Naive B cell (primary cell): ENCODE measurements around the gene UCP2. TPM values are rescaled to one million over a fixed set of nuclear protein-coding genes. Genes with fewer than 3 reads are reported as not detected.

ENCODE experiments used
- ATAC-seq, 2 donors: fragments of 150-1000 bp; cut with Tn5 transposase; 2 replicates each; pipeline ENCODE4 v1.10.0; 2021; ENCODE audit warnings: low read depth in 2 of 2, mild to moderate bottlenecking in 2 of 2, moderate library complexity in 2 of 2
- DNase-seq: peaks from one replicate; pipeline ENCODE4 v3.0.0; 2022
- H3K27ac Mint-ChIP-seq, 6 donors: one replicate each; pipeline ENCODE4 v1.8.0; 2020 to 2022; ENCODE audit warnings: mild to moderate bottlenecking in 6 of 6, mixed read lengths in 6 of 6, moderate library complexity in 5 of 6, inconsistent platforms in 2 of 6
- H3K27me3 Mint-ChIP-seq, 3 donors: one replicate each; pipeline ENCODE4 v1.8.0; 2021 to 2022; ENCODE audit warnings: mixed read lengths in 3 of 3, mild to moderate bottlenecking in 1 of 3
- H3K36me3 Mint-ChIP-seq, 2 donors: one replicate each; pipeline ENCODE4 v1.8.0; 2020 to 2022; ENCODE audit warnings: mixed read lengths in 2 of 2, inconsistent platforms in 1 of 2, mild to moderate bottlenecking in 1 of 2
- H3K4me1 Mint-ChIP-seq, 3 donors: one replicate each; pipeline ENCODE4 v1.8.0; 2020 to 2022; ENCODE audit warnings: mixed read lengths in 3 of 3, inconsistent platforms in 1 of 3, mild to moderate bottlenecking in 1 of 3, moderate library complexity in 1 of 3
- H3K4me3 Mint-ChIP-seq, 8 donors: one replicate each; pipeline ENCODE4 v1.8.0; 2020 to 2022; ENCODE audit warnings: mild to moderate bottlenecking in 8 of 8, mixed read lengths in 8 of 8, moderate library complexity in 8 of 8, inconsistent platforms in 2 of 8
- H3K9me3 Mint-ChIP-seq, 7 donors: one replicate each; pipeline ENCODE4 v1.8.0; 2020 to 2022; ENCODE audit warnings: mixed read lengths in 7 of 7, mild to moderate bottlenecking in 5 of 7, inconsistent platforms in 2 of 7, moderate library complexity in 1 of 7
- polyA plus RNA-seq, 6 donors: library from polyadenylated mRNA; unstranded; fragments of 300-500 nt; fragmentation: Illumina TruSeq; gene quantifications; one replicate each; pipeline ENCODE4 v1.2.3, GENCODE V29; 2021; ENCODE audit warnings: low read depth in 6 of 6

Gene UCP2
- polyA plus RNA-seq, 6 donors from 2014 or later = 1,601 to 2,628 (median 2,020) TPM

DNA sequence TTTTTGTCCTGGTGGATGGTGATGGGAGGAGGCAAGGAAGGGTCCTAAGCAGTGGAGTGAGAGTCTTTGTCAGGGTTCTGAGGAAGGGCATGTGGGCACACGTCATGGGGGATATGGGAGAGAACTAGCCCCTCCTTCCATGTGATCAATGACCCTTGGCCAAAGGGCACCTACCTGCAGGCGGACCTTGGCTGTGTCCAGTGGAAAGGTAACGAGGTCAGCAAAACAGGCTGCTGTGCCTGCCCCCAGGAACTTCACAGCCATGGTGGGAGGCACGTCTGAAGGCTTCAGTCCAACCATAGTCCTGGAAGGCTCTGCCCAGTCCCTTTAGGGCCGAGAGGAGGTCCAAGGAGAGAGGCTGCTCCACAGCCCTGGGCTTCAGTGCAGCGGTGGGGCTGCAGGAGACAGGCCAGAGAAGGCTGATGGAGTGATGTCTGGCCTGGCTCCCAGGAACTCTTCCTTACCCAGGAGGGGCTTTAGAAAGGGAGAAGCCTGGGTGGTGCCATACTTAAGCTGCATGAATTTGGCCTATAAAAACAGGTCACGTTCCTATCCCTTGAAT lies 24.2 kb upstream of the UCP2 start:
- Mint-ChIP-seq H3K9me3 (no peaks in the 10 kb centered on the region), H3K36me3 (peaks cover 17 to 18% of the 10 kb centered on the region in 2 donors), H3K4me1 (peaks cover 40 to 48% (median 41%) of the 10 kb centered on the region in 3 donors), H3K4me3 (peak overlapping the region in 1 of 8 donors; percentile 38), H3K27me3 (no peaks in the 10 kb centered on the region), H3K27ac (peak overlapping the region in 5 of 6 donors; percentile 16 to 87 (median 66))
- DNase-seq = no peak
- no peak for ATAC-seq

DNA sequence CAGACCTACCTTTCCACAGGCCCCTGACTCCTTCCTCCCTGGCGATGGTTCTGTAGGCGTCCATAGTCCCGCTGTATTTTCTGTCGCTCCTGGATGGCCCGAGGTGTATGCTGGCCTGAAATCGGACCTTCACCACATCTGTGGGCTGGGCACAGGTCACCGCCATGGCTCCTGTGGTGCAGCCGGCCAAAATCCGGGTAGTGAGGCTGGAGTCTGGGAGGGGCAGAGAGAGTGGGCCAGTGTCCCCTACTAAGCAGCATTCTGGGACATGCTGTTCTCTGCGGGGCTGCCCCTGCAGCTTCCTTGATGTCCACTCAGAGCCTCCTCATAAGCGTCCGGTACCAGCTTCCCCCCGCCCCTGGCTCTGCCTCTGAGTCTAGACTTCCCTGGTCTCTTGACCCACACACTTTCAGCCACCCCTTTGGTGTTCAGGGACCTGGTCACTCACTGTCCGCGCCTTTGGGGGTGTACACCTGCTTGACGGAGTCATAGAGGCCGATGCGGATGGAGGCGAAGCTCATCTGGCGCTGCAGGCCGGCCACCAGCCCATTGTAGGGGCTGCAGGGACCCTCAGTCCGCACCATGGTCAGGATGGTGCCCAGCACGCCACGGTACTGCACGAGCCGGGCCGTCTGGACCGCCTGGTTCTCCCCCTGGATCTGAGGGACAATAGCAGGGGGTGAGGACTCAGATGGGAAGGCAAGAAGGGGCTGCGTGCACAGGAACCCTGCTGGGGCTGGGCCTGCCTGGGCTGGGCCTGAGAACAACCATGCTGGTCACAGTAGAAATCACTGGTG lies 23.3 kb upstream of the UCP2 start:
- Mint-ChIP-seq H3K4me1 (peaks cover 31 to 47% (median 32%) of the 10 kb centered on the region in 3 donors), H3K27me3 (no peaks in the 10 kb centered on the region), H3K4me3 (peak overlapping the region in 1 of 8 donors; percentile 61), H3K36me3 (peaks cover 12 to 18% of the 10 kb centered on the region in 2 donors), H3K9me3 (no peaks in the 10 kb centered on the region), H3K27ac (peak overlapping the region in 5 of 6 donors; percentile 16 to 86 (median 54))
- no peak for DNase-seq
- ATAC-seq = no peak

DNA sequence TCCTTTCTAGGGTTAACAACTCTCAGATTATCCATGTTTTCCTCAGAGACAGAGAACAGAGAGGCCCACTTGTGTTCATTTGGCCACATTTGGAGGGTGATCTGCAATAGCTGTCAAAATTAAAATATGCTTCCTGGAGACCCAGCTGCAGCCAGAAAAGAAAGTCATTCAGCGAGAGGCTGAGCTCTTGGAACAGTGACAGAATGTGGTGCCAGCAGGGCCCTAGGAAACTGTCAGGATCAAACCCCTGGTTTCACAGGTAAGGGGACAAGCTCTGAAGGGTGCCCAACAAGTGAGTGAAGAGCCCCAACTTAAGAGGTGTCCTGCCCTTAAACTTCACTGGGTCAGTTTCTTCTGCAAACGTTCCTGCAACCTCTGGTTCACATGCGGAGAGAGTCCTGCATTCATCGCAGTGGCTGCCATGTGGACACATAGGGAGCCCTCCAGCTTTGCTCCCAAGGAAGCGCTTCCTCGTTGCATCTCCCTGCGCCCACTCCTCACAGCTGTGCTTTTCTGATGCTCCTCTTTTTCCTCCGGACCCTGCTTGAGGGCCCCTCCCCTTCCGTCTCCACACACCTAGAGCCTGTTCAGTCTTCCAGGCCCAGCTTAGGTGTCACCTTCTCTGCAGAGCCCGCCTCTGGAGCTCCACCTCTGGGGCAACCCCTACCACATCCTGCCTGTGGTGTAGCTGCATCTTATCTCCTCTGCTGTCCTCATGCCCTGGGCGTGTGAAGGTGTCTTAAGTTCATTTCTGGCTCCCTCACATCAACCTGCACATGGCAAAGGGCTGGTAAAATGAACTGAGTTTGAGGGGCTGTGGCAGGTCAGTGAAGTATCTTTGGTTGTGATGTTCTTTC lies 22.3 kb upstream of the UCP2 start:
- Mint-ChIP-seq H3K4me3 (peak overlapping the region in 5 of 8 donors; percentile 6 to 62 (median 41)), H3K4me1 (peaks cover 22 to 47% (median 24%) of the 10 kb centered on the region in 3 donors), H3K36me3 (peaks cover 12 to 18% of the 10 kb centered on the region in 2 donors), H3K9me3 (no peaks in the 10 kb centered on the region), H3K27me3 (no peaks in the 10 kb centered on the region), H3K27ac (peak overlapping the region in 5 of 6 donors; percentile 54 to 93 (median 71))
- peak; percentile 99 to 100 for ATAC-seq
- peak; percentile 63 for DNase-seq

DNA sequence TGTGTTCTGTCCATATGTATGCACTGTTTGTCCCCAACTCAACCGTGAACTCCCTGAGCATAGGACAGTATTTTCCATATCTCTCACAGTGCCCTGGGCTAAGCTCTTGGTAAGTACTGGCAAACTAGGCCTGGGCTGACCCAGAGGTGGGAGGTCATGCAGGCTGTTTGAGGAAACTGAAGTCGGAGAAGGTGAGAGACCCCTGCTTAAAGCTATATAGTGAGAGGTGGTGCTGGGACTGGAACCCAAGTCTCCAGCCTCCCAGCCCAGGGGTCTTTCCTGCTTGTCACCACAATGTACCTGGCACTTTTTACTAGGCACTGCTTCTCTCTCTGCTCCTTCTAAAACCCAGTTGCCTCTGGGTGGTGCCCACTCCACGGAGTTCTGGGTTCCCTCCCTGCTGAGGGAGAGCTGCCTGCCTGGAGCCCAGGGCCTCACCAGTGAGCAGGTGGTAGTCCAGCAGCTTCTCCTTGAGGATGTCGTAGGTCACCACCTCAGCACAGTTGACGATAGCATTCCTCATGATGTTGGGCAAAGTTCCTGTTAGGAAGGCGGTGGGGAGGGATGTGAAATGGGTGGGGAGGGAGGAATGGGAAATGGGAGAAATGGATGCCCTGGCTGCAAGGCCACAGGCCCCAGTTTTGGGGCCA lies 21.5 kb upstream of the UCP2 start:
- DNase-seq = no peak

DNA sequence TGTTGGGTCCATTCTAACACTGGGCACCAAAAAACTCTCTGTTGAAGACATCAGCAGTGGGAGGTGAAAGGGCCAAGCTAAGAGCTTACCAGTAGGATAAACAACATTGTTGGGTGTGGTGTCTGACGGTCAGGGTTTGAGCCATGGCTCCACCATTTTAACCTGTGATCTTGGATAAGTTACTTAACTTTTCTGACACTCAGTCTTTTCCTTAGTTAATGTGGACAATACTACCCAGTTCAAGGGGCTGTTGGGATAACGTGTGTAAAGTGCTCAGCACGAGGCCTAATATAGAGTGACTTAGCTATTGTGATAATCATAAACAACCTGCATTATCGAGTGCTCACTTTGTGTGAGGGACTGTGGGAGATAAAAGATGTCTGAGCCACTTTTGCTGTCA lies 20.2 kb upstream of the UCP2 start:
- Mint-ChIP-seq H3K27me3 (no peaks in the 10 kb centered on the region), H3K36me3 (peaks cover 12 to 18% of the 10 kb centered on the region in 2 donors), H3K9me3 (no peaks in the 10 kb centered on the region), H3K27ac (peak overlapping the region in 3 of 6 donors; percentile 78 to 99 (median 94)), H3K4me1 (peaks cover 19 to 53% (median 27%) of the 10 kb centered on the region in 3 donors), H3K4me3 (peak overlapping the region in 1 of 8 donors; percentile 3)
- no peak for DNase-seq
- no peak for ATAC-seq

More for the DNA sequence above, 21.5 kb upstream of the UCP2 start:
- H3K27ac Mint-ChIP-seq = peak overlapping the region in 3 of 6 donors; percentile 70 to 99 (median 80)
- H3K4me3 Mint-ChIP-seq = peak overlapping the region in 2 of 8 donors; percentile 25 to 77
- no peaks in the 10 kb centered on the region for H3K27me3 Mint-ChIP-seq
- H3K36me3 Mint-ChIP-seq = peaks cover 12 to 18% of the 10 kb centered on the region in 2 donors
- no peak for ATAC-seq
- H3K9me3 Mint-ChIP-seq = no peaks in the 10 kb centered on the region
- peaks cover 25 to 50% (median 28%) of the 10 kb centered on the region in 3 donors for H3K4me1 Mint-ChIP-seq

DNA sequence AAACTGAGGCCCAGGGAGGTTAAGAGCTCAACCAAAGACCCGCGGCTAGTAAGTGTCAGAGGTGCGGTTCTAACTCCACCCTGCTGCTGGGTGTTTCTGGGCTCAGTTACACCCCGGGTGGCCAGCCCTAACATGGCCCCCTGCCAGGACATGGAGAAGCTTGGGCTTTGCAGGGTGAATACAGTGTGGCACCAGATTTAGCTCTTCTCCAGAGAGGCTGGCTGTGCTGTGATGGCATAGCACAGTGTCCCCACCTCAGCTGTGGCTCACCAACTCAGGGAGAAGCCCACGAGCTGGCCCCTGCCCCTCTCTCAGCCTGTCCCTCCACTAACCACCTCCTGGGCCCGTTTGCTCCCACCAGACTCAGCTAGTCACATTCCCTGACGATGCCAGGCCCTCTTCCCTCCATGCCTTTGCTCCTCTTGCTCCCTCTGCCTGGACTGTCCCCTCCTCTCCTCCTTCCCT lies 19.2 kb upstream of the UCP2 start:
- peak overlapping the region in 5 of 6 donors; percentile 40 to 99 (median 92) for H3K27ac Mint-ChIP-seq
- DNase-seq (no peak), ATAC-seq (no peak)
- H3K4me3 Mint-ChIP-seq = peak overlapping the region in 1 of 8 donors; percentile 47
- H3K9me3 Mint-ChIP-seq = peaks cover 0 to 4% (median 0%) of the 10 kb centered on the region in 7 donors
- H3K36me3 Mint-ChIP-seq = peaks cover 12 to 18% of the 10 kb centered on the region in 2 donors
- H3K4me1 Mint-ChIP-seq = peaks cover 25 to 62% (median 35%) of the 10 kb centered on the region in 3 donors
- H3K27me3 Mint-ChIP-seq = no peaks in the 10 kb centered on the region

DNA sequence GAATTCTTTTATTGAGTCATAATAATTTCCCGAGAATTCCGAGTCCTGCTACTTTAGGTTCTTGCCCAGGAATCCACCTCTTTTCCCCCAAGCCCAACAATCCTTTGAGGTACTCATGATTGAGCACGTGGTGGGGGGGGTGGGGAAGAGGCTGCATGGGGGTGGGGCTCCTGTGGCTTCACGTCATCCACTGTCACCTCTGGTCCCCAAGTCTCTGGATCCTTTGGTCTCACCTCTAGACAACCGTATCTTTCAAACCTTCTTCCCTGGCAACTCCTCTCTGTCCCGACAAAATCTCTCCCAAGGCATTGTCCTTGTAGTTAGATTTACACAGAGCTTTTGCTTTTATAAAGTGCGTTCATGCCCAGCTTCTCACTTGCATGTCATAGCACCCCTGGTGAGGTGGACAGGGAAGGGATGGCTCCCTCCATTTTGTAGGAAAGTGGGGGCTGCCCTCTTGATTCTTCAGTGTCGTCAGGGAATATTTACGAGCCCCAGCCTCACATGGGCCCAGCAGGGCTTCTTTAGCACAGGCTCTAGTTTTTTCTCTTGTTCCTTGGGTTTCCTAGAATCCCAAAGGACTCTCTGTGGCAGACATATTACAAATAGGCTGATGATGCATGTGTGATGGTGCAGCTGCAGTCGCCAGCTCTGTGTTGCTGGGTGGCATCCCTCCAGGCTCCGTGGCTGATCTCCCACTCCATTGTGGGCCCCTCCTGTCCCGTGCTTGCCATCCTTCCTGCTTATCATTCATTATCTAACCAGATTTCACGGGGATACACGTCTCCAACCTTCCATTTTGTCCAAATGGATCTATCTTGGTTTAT lies 17.9 kb upstream of the UCP2 start:
- H3K4me3 Mint-ChIP-seq = peak overlapping the region in 2 of 8 donors; percentile 70 to 74
- H3K9me3 Mint-ChIP-seq = peaks cover 0 to 4% (median 0%) of the 10 kb centered on the region in 7 donors
- no peak for DNase-seq
- peaks cover 31 to 71% (median 46%) of the 10 kb centered on the region in 3 donors for H3K4me1 Mint-ChIP-seq
- H3K36me3 Mint-ChIP-seq = peaks cover 12 to 18% of the 10 kb centered on the region in 2 donors
- ATAC-seq = no peak
- H3K27ac Mint-ChIP-seq = peak overlapping the region; percentile 97 to 100 (median 99)
- H3K27me3 Mint-ChIP-seq = no peaks in the 10 kb centered on the region

DNA sequence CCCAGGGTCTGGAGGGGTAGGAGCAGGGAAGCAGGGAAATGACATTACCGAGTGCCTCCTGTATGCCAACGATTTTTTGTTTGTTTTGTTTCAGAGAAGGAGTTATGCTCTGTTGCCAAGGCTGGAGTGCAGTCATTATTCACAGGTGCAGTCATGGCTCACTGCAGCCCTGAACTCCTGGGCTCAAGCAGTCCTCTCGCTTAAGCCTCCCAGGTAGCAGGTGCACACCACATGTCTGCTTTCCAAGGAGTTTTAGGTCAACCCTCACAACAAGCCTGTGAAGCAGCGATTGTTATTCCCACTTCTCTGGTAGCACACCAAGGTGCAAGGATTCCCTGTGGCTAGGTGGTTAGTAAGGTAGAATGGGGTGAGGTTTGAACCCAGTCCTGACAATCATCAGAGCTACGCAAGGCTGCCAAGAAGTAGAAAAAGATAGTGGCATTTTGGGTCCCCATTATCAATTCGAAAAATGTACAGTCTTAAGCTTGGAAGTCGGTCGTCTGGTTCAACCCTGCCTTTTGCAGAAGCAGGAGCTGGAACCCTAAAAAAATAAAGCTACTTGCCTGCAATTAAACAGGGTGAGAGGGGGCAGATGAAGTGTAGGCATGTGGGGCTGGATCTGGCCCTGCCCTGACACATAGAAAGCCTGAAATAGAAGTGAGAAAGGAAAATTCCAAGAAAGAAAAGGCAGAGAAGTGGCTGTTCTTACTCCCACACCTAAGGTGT lies 17.1 kb upstream of the UCP2 start:
- peaks cover 27 to 71% (median 48%) of the 10 kb centered on the region in 3 donors for H3K4me1 Mint-ChIP-seq
- peak; percentile 65 for DNase-seq
- peaks cover 12 to 18% of the 10 kb centered on the region in 2 donors for H3K36me3 Mint-ChIP-seq
- no peaks in the 10 kb centered on the region for H3K27me3 Mint-ChIP-seq
- peak; percentile 45 to 60 for ATAC-seq
- peaks cover 0 to 4% (median 0%) of the 10 kb centered on the region in 7 donors for H3K9me3 Mint-ChIP-seq
- peak overlapping the region; percentile 97 to 100 (median 99) for H3K27ac Mint-ChIP-seq
- peak overlapping the region in 7 of 8 donors; percentile 39 to 81 (median 70) for H3K4me3 Mint-ChIP-seq

DNA sequence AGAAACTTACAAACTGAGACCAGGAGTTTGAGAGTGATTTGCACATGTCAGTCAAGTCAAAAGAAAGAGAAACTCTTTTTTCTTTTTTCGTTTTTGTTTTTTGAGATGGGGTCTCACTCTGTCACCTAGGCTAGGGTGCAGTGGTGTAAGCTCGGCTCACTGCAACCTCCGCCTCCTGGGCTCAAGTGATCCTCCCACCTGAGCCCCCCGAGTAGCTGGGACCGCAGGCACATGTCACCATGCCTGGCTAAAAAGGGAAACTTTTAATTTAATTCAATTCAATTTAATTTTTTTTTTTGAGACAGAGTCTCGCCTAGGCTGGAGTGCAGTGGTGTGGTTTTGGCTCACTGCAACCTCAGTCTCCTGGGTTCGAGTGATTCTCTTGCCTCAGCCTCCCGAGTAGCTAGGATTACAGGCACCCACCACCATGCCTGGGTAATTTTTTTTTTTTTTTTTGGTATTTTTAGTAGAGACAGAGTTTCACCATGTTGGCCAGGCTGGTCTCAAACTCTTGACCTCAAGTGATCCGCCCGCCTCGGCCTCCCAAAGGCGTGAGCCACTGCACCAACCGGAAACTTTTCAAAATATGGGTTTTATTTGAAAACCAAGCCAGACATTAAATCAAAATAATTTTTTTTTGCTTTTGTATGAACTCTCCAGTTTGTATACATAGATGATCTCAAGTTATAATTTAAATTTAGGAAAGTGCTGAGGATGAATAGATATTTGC lies 16.4 kb upstream of the UCP2 start:
- Mint-ChIP-seq H3K4me1 (peaks cover 27 to 72% (median 50%) of the 10 kb centered on the region in 3 donors), H3K4me3 (peak overlapping the region in 7 of 8 donors; percentile 39 to 81 (median 70)), H3K27ac (peak overlapping the region; percentile 97 to 100 (median 99)), H3K36me3 (peaks cover 12 to 18% of the 10 kb centered on the region in 2 donors), H3K9me3 (peaks cover 0 to 4% (median 0%) of the 10 kb centered on the region in 7 donors), H3K27me3 (no peaks in the 10 kb centered on the region)
- no peak for DNase-seq
- ATAC-seq = no peak

DNA sequence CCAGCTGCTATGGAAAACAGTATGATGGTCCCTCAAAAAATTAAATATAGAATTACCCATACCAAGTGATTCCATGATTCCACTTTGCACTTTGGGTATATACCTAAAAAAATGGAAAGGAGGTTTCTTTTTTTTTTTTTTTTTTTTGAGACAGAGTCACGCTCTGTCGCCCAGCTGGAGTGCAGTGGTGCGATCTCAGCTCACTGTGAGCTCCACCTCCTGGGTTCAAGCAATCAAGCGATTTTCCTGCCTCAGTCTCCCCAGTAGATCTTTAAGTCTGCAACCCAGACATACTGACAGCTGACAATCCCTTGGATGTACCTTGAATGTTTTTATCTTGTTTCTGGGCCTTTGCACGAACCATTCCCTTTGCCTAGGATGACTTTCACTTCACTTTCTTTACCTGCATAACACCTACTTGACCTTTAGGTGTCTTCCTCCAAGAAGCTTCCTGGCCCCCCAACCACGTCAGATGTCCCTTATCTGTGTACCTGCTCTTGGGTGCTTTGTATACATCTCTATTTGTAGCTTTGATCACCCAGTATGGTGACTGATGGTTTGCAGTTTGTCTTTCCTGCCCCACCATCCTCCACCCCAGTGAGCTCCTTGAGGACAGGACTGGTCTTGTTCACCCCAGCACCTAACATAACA lies 14.6 kb upstream of the UCP2 start:
- DNase-seq = no peak
- Mint-ChIP-seq H3K27ac (peak overlapping the region; percentile 96 to 100 (median 99)), H3K4me1 (peaks cover 33 to 89% (median 63%) of the 10 kb centered on the region in 3 donors), H3K27me3 (no peaks in the 10 kb centered on the region), H3K4me3 (peak overlapping the region in 7 of 8 donors; percentile 9 to 80 (median 44)), H3K9me3 (peaks cover 0 to 4% (median 0%) of the 10 kb centered on the region in 7 donors), H3K36me3 (peaks cover 0 to 4% of the 10 kb centered on the region in 2 donors)
- ATAC-seq = peak; percentile 11 to 18
